ENCODE data around the gene CHTF8. TPM values are rescaled to one million over a fixed set of nuclear protein-coding genes. Genes with fewer than 3 reads are reported as not detected.

The CHTF8 gene
- total RNA-seq, 4 donors from 2014 or later, result 53.9 to 68.7 (median 60.2) TPM

GRCh38 chr16:69105501-69106361 is 26.7 kb downstream of the CHTF8 start, which contains the start of gene HAS3:
HAS3 (plus strand) TSS chr16:69105653; CDS start chr16:69109396, 3,743 bp downstream.
- Histone ChIP-seq H3K4me1 (peaks cover 5 to 22% (median 12%) of the 10 kb centered on the region in 4 donors), H3K36me3 (peaks cover 0 to 8% (median 0%) of the 10 kb centered on the region in 3 donors), H3K27ac (no peak within 1 kb of the TSS), H3K27me3 (no peaks in the 10 kb centered on the region), H3K4me3 (peak within 1 kb of the TSS; percentile 30 to 55 (median 48)), H3K9me3 (no peaks in the 10 kb centered on the region)
- TF ChIP-seq CTCF (IDR thresholded peaks at IDR 0.05) (peak in 3 of 6 experiments; percentile 28 to 45 (median 34)), POLR2A (IDR thresholded peaks at IDR 0.05) (no peak)
- DNase-seq, result peak in 2 of 3 donors; percentile 69 to 73

GRCh38 chr16:69100071-69100691 is 32.2 kb downstream of the CHTF8 start:
- H3K36me3 ChIP-seq, result no peaks in the 10 kb centered on the region
- no peaks in the 10 kb centered on the region for H3K27me3 ChIP-seq
- no peak for DNase-seq
- no peak for TF ChIP-seq POLR2A (IDR thresholded peaks at IDR 0.05)
- TF ChIP-seq CTCF (IDR thresholded peaks at IDR 0.05), result no peak
- no peak overlapping the region for H3K27ac ChIP-seq
- H3K4me3 ChIP-seq, result no peak overlapping the region
- no peaks in the 10 kb centered on the region for H3K9me3 ChIP-seq
- no peaks in the 10 kb centered on the region for H3K4me1 ChIP-seq

GRCh38 chr16:69095193-69095592 is 37.2 kb downstream of the CHTF8 start:
- Histone ChIP-seq H3K36me3 (no peaks in the 10 kb centered on the region), H3K4me3 (no peak overlapping the region), H3K9me3 (no peaks in the 10 kb centered on the region), H3K4me1 (no peaks in the 10 kb centered on the region), H3K27me3 (no peaks in the 10 kb centered on the region), H3K27ac (no peak overlapping the region)
- no peak for DNase-seq
- TF ChIP-seq CTCF (IDR thresholded peaks at IDR 0.05) (no peak), POLR2A (IDR thresholded peaks at IDR 0.05) (no peak)

- TF ChIP-seq CTCF (IDR thresholded peaks at IDR 0.05), result no peak
- Histone ChIP-seq H3K27ac (no peak overlapping the region), H3K4me1 (peaks cover 0 to 3% (median 0%) of the 10 kb centered on the region in 4 donors), H3K9me3 (no peaks in the 10 kb centered on the region), H3K36me3 (no peaks in the 10 kb centered on the region), H3K4me3 (no peak overlapping the region), H3K27me3 (no peaks in the 10 kb centered on the region)
- no peak for DNase-seq
Observed at GRCh38 chr16:69094501-69094900, 37.9 kb downstream of the CHTF8 start.

GRCh38 chr16:69093974-69094373 is 38.4 kb downstream of the CHTF8 start:
- DNase-seq, result no peak
- Histone ChIP-seq H3K4me1 (peaks cover 0 to 8% (median 0%) of the 10 kb centered on the region in 4 donors), H3K9me3 (no peaks in the 10 kb centered on the region), H3K27ac (no peak overlapping the region), H3K27me3 (no peaks in the 10 kb centered on the region), H3K36me3 (no peaks in the 10 kb centered on the region), H3K4me3 (no peak overlapping the region)
- TF ChIP-seq CTCF (IDR thresholded peaks at IDR 0.05) (no peak), POLR2A (IDR thresholded peaks at IDR 0.05) (no peak)

Measured in Peyer's patch (tissue), 4 donors.